NCI-H1417 treated with DMSO at 0.1 percent for 48 hours (cell line): Measurements from ENCODE around the gene COL25A1.

Experiments used
- DNase-seq: peaks from one replicate; lab custom pipeline; 2025; lab: John Stamatoyannopoulos, UW

Gene COL25A1

GRCh38 chr4:108852691-108853090 is 449.8 kb downstream of the COL25A1 start:
- no peak for DNase-seq

- no peak for DNase-seq
These were observed 451.1 kb downstream of the COL25A1 start for GRCh38 chr4:108851366-108851765.

- no peak for DNase-seq
These were observed 452.2 kb downstream of the COL25A1 start for GRCh38 chr4:108850219-108850649.

GRCh38 chr4:108849611-108850168 is 452.8 kb downstream of the COL25A1 start:
- DNase-seq = no peak

GRCh38 chr4:108846568-108846967 is 455.9 kb downstream of the COL25A1 start:
- DNase-seq = no peak

GRCh38 chr4:108840426-108840975 is 462.0 kb downstream of the COL25A1 start:
- no peak for DNase-seq

GRCh38 chr4:108839333-108839732 is 463.1 kb downstream of the COL25A1 start:
- DNase-seq = no peak

- DNase-seq = no peak
These were observed 464.0 kb downstream of the COL25A1 start for GRCh38 chr4:108838451-108838850.

- no peak for DNase-seq
These were observed 467.5 kb downstream of the COL25A1 start for GRCh38 chr4:108834835-108835384.

GRCh38 chr4:108834166-108834834 is 468.2 kb downstream of the COL25A1 start:
- no peak for DNase-seq

- no peak for DNase-seq
These were observed 469.4 kb downstream of the COL25A1 start for GRCh38 chr4:108833046-108833445.

GRCh38 chr4:108831886-108832285 is 470.6 kb downstream of the COL25A1 start:
- DNase-seq = no peak

GRCh38 chr4:108831291-108831690 is 471.2 kb downstream of the COL25A1 start:
- no peak for DNase-seq

GRCh38 chr4:108830509-108831244 is 471.8 kb downstream of the COL25A1 start:
- peak; percentile 18 for DNase-seq

GRCh38 chr4:108829966-108830492 is 472.4 kb downstream of the COL25A1 start:
- no peak for DNase-seq

GRCh38 chr4:108828620-108829019 is 473.8 kb downstream of the COL25A1 start:
- DNase-seq = no peak

GRCh38 chr4:108825737-108826136 is 476.7 kb downstream of the COL25A1 start:
- DNase-seq = no peak

GRCh38 chr4:108821351-108821930 is 481.0 kb downstream of the COL25A1 start:
- DNase-seq = no peak

- DNase-seq = no peak
These were observed 481.7 kb downstream of the COL25A1 start for GRCh38 chr4:108820492-108821350.

GRCh38 chr4:108814326-108814725 is 488.1 kb downstream of the COL25A1 start:
- DNase-seq = no peak

- no peak for DNase-seq
These were observed 489.2 kb downstream of the COL25A1 start for GRCh38 chr4:108813261-108813660.
